ENCODE data around the gene ZNF710. TPM values are rescaled to one million over a fixed set of nuclear protein-coding genes. Genes with fewer than 3 reads are reported as not detected.

The ZNF710 gene
- total and polyA plus RNA-seq, 2 donors (not counting 3 experiments of a cell fraction or from before 2014, with no cell fraction given) = 8.9 to 32.4 TPM

DNA sequence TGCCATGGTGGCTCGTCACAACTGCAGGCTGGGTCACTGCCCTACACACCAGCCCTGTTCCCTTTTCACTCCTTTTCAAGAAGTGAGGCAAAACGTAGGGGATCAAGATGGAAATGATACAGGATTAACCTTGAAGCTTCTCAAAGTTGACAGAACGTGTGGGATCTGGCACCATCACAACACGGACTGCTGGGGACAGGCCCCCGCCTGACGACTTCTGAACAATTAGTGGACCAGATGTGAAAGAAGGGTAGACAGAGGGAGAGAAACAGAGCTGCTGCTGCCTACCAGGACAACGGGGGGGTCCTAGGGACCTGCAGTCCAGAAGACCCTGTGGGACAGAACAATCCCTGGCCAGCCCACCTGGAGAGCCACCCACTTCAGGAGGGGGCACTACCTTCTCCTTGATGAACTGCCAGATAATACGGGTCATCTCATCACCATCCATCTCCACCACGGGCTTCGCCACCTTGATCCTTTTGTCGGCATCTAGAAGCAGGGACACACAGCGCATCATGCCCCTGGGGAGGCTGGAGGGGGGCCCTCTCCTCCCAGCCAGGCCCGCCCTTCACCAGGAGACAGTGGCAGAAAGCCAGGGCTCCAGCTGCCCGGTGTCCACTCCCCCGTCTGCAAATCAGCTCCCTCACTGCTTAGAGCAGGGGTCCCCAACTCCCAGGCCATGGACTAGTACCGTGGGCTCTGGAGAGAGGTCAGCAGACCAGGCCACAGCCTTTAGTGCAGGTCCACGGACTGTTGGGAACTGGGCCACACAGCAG, 90.2 kb downstream of the ZNF710 start:
- Histone ChIP-seq H3K9me3 (replicated peaks; ENCODE audit: control insufficient read depth, insufficient read depth, low read length) (no peaks in the 10 kb centered on the region), H4K20me1 (replicated peaks; ENCODE audit: control insufficient read depth, extremely low read depth, insufficient read depth, low read length) (no peaks in the 10 kb centered on the region), H3K27ac (ENCODE audit: insufficient read depth, low read depth, low read length) (no peak overlapping the region), H3K4me1 (ENCODE audit: control insufficient read depth, extremely low read depth, insufficient read depth, low read length) (no peaks in the 10 kb centered on the region), H2AFZ (ENCODE audit: low read depth, low read length) (no peak overlapping the region), H3K36me3 (ENCODE audit: control insufficient read depth in 2 of 2, extremely low read depth in 1 of 2, insufficient read depth in 2 of 2, low read length in 2 of 2) (peaks cover 2 to 23% of the 10 kb centered on the region in 2 experiments), H3K9ac (replicated peaks; ENCODE audit: extremely low read depth, insufficient read depth, low read length) (no peak overlapping the region), H3K79me2 (ENCODE audit: control insufficient read depth, insufficient read depth, low read length) (peaks cover 11% of the 10 kb centered on the region), H3K4me3 (replicated peaks in 1 of 3; ENCODE audit: insufficient read depth in 1 of 3, low read depth in 1 of 3, low read length in 3 of 3) (no peak overlapping the region), H3K4me2 (ENCODE audit: insufficient read depth, low read length) (no peak overlapping the region), H3K9me1 (replicated peaks; ENCODE audit: control insufficient read depth, extremely low read depth, insufficient read depth, low read length) (no peaks in the 10 kb centered on the region), H3K27me3 (ENCODE audit: control insufficient read depth in 2 of 2, insufficient read depth in 2 of 2, low read length in 2 of 2) (no peaks in the 10 kb centered on the region)
- DNase-seq (ENCODE audit: low read depth, low spot score) (no peak), FAIRE-seq (no peak)
- POLR2A ChIA-PET = no interaction called here
- intact Hi-C loops (cut with micrococcal nuclease) = no loop called here
- dilution Hi-C loops (cut with MboI; ENCODE audit: extremely low pct_ligation_motif_present, low sequenced_read_pairs) = no loop called here
- TF ChIP-seq, protein P1, sequence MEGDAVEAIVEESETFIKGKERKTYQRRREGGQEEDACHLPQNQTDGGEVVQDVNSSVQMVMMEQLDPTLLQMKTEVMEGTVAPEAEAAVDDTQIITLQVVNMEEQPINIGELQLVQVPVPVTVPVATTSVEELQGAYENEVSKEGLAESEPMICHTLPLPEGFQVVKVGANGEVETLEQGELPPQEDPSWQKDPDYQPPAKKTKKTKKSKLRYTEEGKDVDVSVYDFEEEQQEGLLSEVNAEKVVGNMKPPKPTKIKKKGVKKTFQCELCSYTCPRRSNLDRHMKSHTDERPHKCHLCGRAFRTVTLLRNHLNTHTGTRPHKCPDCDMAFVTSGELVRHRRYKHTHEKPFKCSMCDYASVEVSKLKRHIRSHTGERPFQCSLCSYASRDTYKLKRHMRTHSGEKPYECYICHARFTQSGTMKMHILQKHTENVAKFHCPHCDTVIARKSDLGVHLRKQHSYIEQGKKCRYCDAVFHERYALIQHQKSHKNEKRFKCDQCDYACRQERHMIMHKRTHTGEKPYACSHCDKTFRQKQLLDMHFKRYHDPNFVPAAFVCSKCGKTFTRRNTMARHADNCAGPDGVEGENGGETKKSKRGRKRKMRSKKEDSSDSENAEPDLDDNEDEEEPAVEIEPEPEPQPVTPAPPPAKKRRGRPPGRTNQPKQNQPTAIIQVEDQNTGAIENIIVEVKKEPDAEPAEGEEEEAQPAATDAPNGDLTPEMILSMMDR (IDR thresholded peaks at IDR 0.05; ENCODE audit: extremely low read depth in 1 of 2, insufficient read depth in 1 of 2, low read depth in 1 of 2, low read length in 2 of 2) = no peak
- TF ChIP-seq, protein P2, sequence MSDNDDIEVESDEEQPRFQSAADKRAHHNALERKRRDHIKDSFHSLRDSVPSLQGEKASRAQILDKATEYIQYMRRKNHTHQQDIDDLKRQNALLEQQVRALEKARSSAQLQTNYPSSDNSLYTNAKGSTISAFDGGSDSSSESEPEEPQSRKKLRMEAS (IDR thresholded peaks at IDR 0.05; ENCODE audit: insufficient read depth, insufficient read length) = no peak
- TF ChIP-seq EZH2 (IDR thresholded peaks at IDR 0.05; ENCODE audit: borderline replicate concordance, low read depth, low read length, severe bottlenecking) (no peak), JUN (IDR thresholded peaks at IDR 0.05; ENCODE audit: borderline replicate concordance, insufficient read depth, insufficient read length, low read depth) (no peak), GATA2 (IDR thresholded peaks at IDR 0.05; ENCODE audit: insufficient read depth, insufficient read length, low read depth, low read length) (no peak), POLR2AphosphoS5 (IDR thresholded peaks at IDR 0.05; ENCODE audit: insufficient read depth, low read depth, low read length) (no peak), POLR2A (IDR thresholded peaks at IDR 0.05; ENCODE audit: low read depth, low read length) (no peak), MYC (IDR thresholded peaks at IDR 0.05; ENCODE audit: low read depth, low read length) (no peak), FOS (IDR thresholded peaks at IDR 0.05; ENCODE audit: borderline replicate concordance, insufficient read depth, low read length) (no peak)
- CTCF ChIA-PET = no interaction called here
- BruUV-seq (replicated peaks) = no TSS peak
